Neural crest cell (in vitro differentiated cells): Measurements from ENCODE around the gene SLC25A1. TPM values are rescaled to one million over a fixed set of nuclear protein-coding genes. Genes with fewer than 3 reads are reported as not detected.

Experiments
- DNase-seq: peaks from one replicate; pipeline ENCODE4 v3.0.0; 2021; ENCODE audit warnings: low read depth, mixed read lengths, low spot score
- H3K27ac Mint-ChIP-seq: one replicate; pipeline ENCODE4 v1.8.0; 2021; ENCODE audit warnings: mild to moderate bottlenecking, mixed read lengths; ENCODE audit not compliant: unreplicated experiment
- H3K27me3 Mint-ChIP-seq: 2 replicates; pipeline ENCODE4 v1.8.0; 2021; ENCODE audit warnings: low read depth, mild to moderate bottlenecking, mixed read lengths
- H3K36me3 Mint-ChIP-seq: 2 replicates; pipeline ENCODE4 v1.8.0; 2021; ENCODE audit warnings: low read depth, mild to moderate bottlenecking, mixed read lengths
- H3K4me1 Mint-ChIP-seq: 2 replicates; pipeline ENCODE4 v1.8.0; 2021; ENCODE audit warnings: mixed read lengths
- H3K4me3 Mint-ChIP-seq: one replicate; pipeline ENCODE4 v1.8.0; 2021; ENCODE audit warnings: mild to moderate bottlenecking, mixed read lengths
- H3K9me3 Mint-ChIP-seq: 2 replicates; pipeline ENCODE4 v1.8.0; 2021; ENCODE audit warnings: mixed read lengths
- CTCF ChIP-seq: fragments of 200-600 bp; sonication (generic); conservative IDR thresholded peaks from 2 replicates; pipeline ENCODE4 v1.5.0; 2021; ENCODE audit warnings: antibody characterized with exemption, mild to moderate bottlenecking
- total RNA-seq: library from RNA; stranded (reverse); gene quantifications from 2 replicates; pipeline ENCODE4 v1.2.1, GENCODE V29; 2021

SLC25A1 gene
- total RNA-seq, 1 donor from 2014 or later = 173 TPM

GRCh38 chr22:19132153-19132552, 46.4 kb downstream of the SLC25A1 start:
- H3K9me3 Mint-ChIP-seq = no peaks in the 10 kb centered on the region
- no peak for TF ChIP-seq CTCF
- no peaks in the 10 kb centered on the region for H3K4me1 Mint-ChIP-seq
- DNase-seq = no peak
- H3K27ac Mint-ChIP-seq = no peak overlapping the region
- H3K4me3 Mint-ChIP-seq = no peak overlapping the region
- H3K27me3 Mint-ChIP-seq = no peaks in the 10 kb centered on the region
- peaks cover 11% of the 10 kb centered on the region for H3K36me3 Mint-ChIP-seq

GRCh38 chr22:19131685-19132015, 46.9 kb downstream of the SLC25A1 start:
- no peak for DNase-seq
- H3K27ac Mint-ChIP-seq = no peak overlapping the region
- no peak for TF ChIP-seq CTCF
- H3K4me3 Mint-ChIP-seq = no peak overlapping the region
- no peaks in the 10 kb centered on the region for H3K4me1 Mint-ChIP-seq
- no peaks in the 10 kb centered on the region for H3K27me3 Mint-ChIP-seq
- H3K36me3 Mint-ChIP-seq = peaks cover 11% of the 10 kb centered on the region
- H3K9me3 Mint-ChIP-seq = no peaks in the 10 kb centered on the region

- Mint-ChIP-seq H3K9me3 (no peaks in the 10 kb centered on the region), H3K27ac (no peak within 1 kb of the TSS), H3K27me3 (no peaks in the 10 kb centered on the region), H3K36me3 (peaks cover 6% of the 10 kb centered on the region), H3K4me1 (no peaks in the 10 kb centered on the region), H3K4me3 (no peak within 1 kb of the TSS)
- no peak for TF ChIP-seq CTCF
- no peak for DNase-seq
Measured at GRCh38 chr22:19130959-19131684, 47.4 kb downstream of the SLC25A1 start, which contains the start of gene TSSK2. TSS of gene TSSK2 (plus strand) at chr22:19131308. CDS start at chr22:19131400, 92 bp downstream.

- Mint-ChIP-seq H3K27ac (no peak overlapping the region), H3K9me3 (no peaks in the 10 kb centered on the region), H3K36me3 (peaks cover 6% of the 10 kb centered on the region), H3K4me3 (peak overlapping the region; percentile 17), H3K4me1 (no peaks in the 10 kb centered on the region), H3K27me3 (no peaks in the 10 kb centered on the region)
- no peak for TF ChIP-seq CTCF
- DNase-seq = no peak
Measured at GRCh38 chr22:19129871-19130270, 48.7 kb downstream of the SLC25A1 start.

- peaks cover 6% of the 10 kb centered on the region for H3K36me3 Mint-ChIP-seq
- H3K27me3 Mint-ChIP-seq = no peaks in the 10 kb centered on the region
- TF ChIP-seq CTCF = no peak
- H3K9me3 Mint-ChIP-seq = no peaks in the 10 kb centered on the region
- H3K4me1 Mint-ChIP-seq = no peaks in the 10 kb centered on the region
- DNase-seq = no peak
- no peak overlapping the region for H3K27ac Mint-ChIP-seq
- peak overlapping the region; percentile 17 for H3K4me3 Mint-ChIP-seq
Measured at GRCh38 chr22:19128946-19129727, 49.4 kb downstream of the SLC25A1 start.
